ENCODE measurements around the gene ZNF785.

DNA sequence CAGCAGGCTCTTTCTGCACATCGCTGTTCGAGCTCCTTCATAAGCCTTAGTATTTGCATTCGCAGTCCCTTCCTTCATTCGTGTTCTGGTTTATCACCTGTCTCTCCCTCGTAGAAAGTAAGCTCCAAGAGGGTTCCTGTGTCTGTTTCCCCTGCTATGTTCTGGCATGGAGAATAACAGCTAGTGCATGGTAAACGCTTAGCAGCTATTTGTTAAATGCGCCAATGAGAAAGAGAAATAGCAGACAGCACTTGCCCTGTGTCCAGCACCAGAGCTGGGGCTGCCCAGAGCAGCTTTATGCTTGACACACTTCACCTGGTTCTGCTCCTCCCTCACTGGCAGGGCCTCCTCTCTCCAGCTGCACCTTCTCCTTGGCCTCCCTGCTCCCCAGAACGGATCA is 19.5 kb downstream of the ZNF785 start:
- TF ChIP-seq CCAR2 (optimal IDR thresholded peaks at IDR 0.05; ENCODE audit: low read depth, low read length) (no peak), TAF1 (CRISPR knock-in tag; IDR thresholded peaks at IDR 0.05) (no peak), NFE2 (CRISPR knock-in tag; IDR thresholded peaks at IDR 0.05) (no peak), ZFP36L2 (CRISPR knock-in tag; IDR thresholded peaks at IDR 0.05) (no peak), JUNB (CRISPR knock-in tag; IDR thresholded peaks at IDR 0.05; ENCODE audit: borderline replicate concordance) (no peak)
- TF ChIP-seq, protein P1, sequence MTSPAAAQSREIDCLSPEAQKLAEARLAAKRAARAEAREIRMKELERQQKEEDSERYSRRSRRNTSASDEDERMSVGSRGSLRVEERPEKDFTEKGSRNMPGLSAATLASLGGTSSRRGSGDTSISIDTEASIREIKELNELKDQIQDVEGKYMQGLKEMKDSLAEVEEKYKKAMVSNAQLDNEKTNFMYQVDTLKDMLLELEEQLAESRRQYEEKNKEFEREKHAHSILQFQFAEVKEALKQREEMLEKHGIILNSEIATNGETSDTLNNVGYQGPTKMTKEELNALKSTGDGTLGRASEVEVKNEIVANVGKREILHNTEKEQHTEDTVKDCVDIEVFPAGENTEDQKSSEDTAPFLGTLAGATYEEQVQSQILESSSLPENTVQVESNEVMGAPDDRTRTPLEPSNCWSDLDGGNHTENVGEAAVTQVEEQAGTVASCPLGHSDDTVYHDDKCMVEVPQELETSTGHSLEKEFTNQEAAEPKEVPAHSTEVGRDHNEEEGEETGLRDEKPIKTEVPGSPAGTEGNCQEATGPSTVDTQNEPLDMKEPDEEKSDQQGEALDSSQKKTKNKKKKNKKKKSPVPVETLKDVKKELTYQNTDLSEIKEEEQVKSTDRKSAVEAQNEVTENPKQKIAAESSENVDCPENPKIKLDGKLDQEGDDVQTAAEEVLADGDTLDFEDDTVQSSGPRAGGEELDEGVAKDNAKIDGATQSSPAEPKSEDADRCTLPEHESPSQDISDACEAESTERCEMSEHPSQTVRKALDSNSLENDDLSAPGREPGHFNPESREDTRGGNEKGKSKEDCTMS (CRISPR knock-in tag; conservative IDR thresholded peaks at IDR 0.05), result no peak
